Measurements from ENCODE around the gene LUM. TPM values are rescaled to one million over a fixed set of nuclear protein-coding genes. Genes with fewer than 3 reads are reported as not detected.
"Not testable (repeated sequence)": the region's sequence is repeated elsewhere in the genome, so short reads cannot be mapped to it uniquely, and the experiment has no call there.

The LUM gene
- total RNA-seq, 4 donors from 2014 or later = 29.6 to 103 (median 67.6) TPM

- peaks cover 0 to 18% (median 0%) of the 10 kb centered on the region in 3 donors for H3K9me3 ChIP-seq
- TF ChIP-seq POLR2AphosphoS5 (IDR thresholded peaks at IDR 0.05) = no peak
- no peak for TF ChIP-seq EP300 (IDR thresholded peaks at IDR 0.05)
- TF ChIP-seq CTCF (IDR thresholded peaks at IDR 0.05) = no peak
- TF ChIP-seq POLR2A (IDR thresholded peaks at IDR 0.05) = no peak
- H3K4me3 ChIP-seq = no peak overlapping the region
- H3K4me1 ChIP-seq = no peaks in the 10 kb centered on the region
- no peaks in the 10 kb centered on the region for H3K27me3 ChIP-seq
- ATAC-seq = no peak
- H3K27ac ChIP-seq = no peak overlapping the region
- no peaks in the 10 kb centered on the region for H3K36me3 ChIP-seq
These were observed 17.1 kb downstream of the LUM start for GRCh38 chr12:91094032-91094662.

GRCh38 chr12:91093341-91093740, 18.0 kb downstream of the LUM start:
- peaks cover 0 to 21% (median 0%) of the 10 kb centered on the region in 3 donors for H3K9me3 ChIP-seq
- H3K4me3 ChIP-seq = no peak overlapping the region
- no peaks in the 10 kb centered on the region for H3K4me1 ChIP-seq
- TF ChIP-seq POLR2A (IDR thresholded peaks at IDR 0.05) (no peak), EP300 (IDR thresholded peaks at IDR 0.05) (no peak), CTCF (IDR thresholded peaks at IDR 0.05) (no peak), POLR2AphosphoS5 (IDR thresholded peaks at IDR 0.05) (no peak)
- 70 to 85% methylated on average over 4 of the region's 4 CpGs for WGBS, 2 donors (ENCODE audit: low coverage in 1 of 2)
- H3K36me3 ChIP-seq = no peaks in the 10 kb centered on the region
- H3K27me3 ChIP-seq = no peaks in the 10 kb centered on the region
- ATAC-seq = no peak
- no peak overlapping the region for H3K27ac ChIP-seq

- no peaks in the 10 kb centered on the region for H3K4me1 ChIP-seq
- no peaks in the 10 kb centered on the region for H3K36me3 ChIP-seq
- ATAC-seq = no peak
- H3K27me3 ChIP-seq = no peaks in the 10 kb centered on the region
- no peak for TF ChIP-seq POLR2A (IDR thresholded peaks at IDR 0.05)
- TF ChIP-seq CTCF (IDR thresholded peaks at IDR 0.05) = no peak
- no peak for TF ChIP-seq EP300 (IDR thresholded peaks at IDR 0.05)
- no peak for TF ChIP-seq POLR2AphosphoS5 (IDR thresholded peaks at IDR 0.05)
- peaks cover 0 to 21% (median 0%) of the 10 kb centered on the region in 3 donors for H3K9me3 ChIP-seq
- H3K4me3 ChIP-seq = no peak overlapping the region
- H3K27ac ChIP-seq = no peak overlapping the region
- 81 to 84% methylated on average over 2 to 5 of the region's 6 CpGs for WGBS, 2 donors (ENCODE audit: low coverage in 1 of 2)
These were observed 19.2 kb downstream of the LUM start for GRCh38 chr12:91091916-91092715.

- not testable (repeated sequence) for H3K4me3 ChIP-seq, H3K36me3 ChIP-seq, H3K4me1 ChIP-seq, H3K27ac ChIP-seq, H3K27me3 ChIP-seq, ATAC-seq
- peaks cover 0 to 21% (median 0%) of the 10 kb centered on the region in 3 donors for H3K9me3 ChIP-seq
- 93 to 100% methylated on average over 2 of the region's 2 CpGs for WGBS, 2 donors (ENCODE audit: low coverage in 1 of 2)
These were observed 21.3 kb downstream of the LUM start for GRCh38 chr12:91089953-91090352.

GRCh38 chr12:91080041-91080440, 31.3 kb downstream of the LUM start:
- H3K36me3 ChIP-seq = no peaks in the 10 kb centered on the region
- 82 to 89% methylated on average over 1 of the region's 1 CpG for WGBS, 2 donors (ENCODE audit: low coverage in 1 of 2)
- no peak for TF ChIP-seq POLR2A (IDR thresholded peaks at IDR 0.05)
- no peak for TF ChIP-seq CTCF (IDR thresholded peaks at IDR 0.05)
- TF ChIP-seq POLR2AphosphoS5 (IDR thresholded peaks at IDR 0.05) = no peak
- TF ChIP-seq EP300 (IDR thresholded peaks at IDR 0.05) = no peak
- no peaks in the 10 kb centered on the region for H3K9me3 ChIP-seq
- H3K4me3 ChIP-seq = no peak overlapping the region
- H3K4me1 ChIP-seq = no peaks in the 10 kb centered on the region
- no peak overlapping the region for H3K27ac ChIP-seq
- no peak for ATAC-seq
- no peaks in the 10 kb centered on the region for H3K27me3 ChIP-seq
